Dedifferentiated amniotic fluid mesenchymal stem cell (primary cell): ENCODE data around the gene AKAP13.
"Not testable (repeated sequence)": the region's sequence is repeated elsewhere in the genome, so short reads cannot be mapped to it uniquely, and the experiment has no call there.

Experiments
- DNase-seq: peaks from one replicate; pipeline ENCODE4 v3.0.0-alpha.2; 2016; ENCODE audit errors: extremely low spot score

AKAP13 gene

DNA sequence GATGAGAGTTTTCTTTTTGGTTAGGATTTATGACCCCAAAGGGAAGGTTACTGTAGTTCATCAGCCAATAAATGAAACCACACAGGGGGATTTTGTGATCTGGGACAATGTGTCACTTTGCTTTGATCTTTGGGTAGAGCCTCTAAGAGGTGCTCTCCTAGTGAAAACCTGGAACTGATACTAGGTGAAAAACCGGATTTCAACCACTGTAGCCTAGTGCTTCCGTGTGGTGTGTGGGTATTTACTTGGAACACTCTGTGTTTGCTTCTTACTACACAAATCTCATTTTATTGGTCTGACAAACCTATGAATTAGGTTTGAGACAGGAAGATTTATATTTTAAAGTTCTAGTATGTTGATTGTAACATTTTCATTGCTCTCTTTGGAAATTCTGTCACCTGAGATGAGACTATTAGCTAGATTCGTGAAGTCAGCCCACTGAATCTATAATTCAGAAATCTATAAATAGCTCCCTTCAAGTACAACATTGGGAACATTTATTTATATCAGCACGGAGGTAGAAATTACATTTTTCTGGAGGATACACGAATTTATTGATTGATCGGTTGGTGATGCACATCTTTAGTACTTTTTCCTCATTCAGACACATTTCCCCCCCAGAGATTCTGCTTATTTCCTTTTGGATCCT is 119.8 kb downstream of the AKAP13 start:
- DNase-seq = no peak

DNA sequence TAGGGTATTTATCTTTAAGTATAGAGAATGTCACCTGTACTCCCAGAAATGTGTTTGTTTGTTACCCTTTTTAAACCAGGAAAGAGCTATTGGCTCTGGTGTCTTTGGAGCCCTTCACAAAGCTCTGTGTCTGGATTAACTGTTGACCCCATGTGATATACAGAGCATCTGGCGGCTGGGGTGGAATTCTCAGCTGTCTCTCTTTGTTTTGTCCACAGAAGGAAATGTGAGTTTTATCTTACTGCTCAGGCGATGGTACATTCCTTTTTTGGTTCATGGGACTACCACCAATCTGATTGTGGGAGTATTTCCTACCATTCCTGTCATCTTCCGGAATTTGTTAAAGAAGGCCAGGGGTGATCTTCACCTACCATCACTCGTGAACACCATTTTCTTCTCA is 120.3 kb downstream of the AKAP13 start:
- DNase-seq = no peak

GRCh38 chr15:85501574-85501973 is 121.2 kb downstream of the AKAP13 start:
- no peak for DNase-seq

GRCh38 chr15:85503151-85503799 is 122.9 kb downstream of the AKAP13 start:
- DNase-seq = no peak

GRCh38 chr15:85504749-85505676 is 124.6 kb downstream of the AKAP13 start:
- DNase-seq = peak; percentile 74

GRCh38 chr15:85507114-85507513 is 126.7 kb downstream of the AKAP13 start:
- DNase-seq = no peak

GRCh38 chr15:85509973-85510372 is 129.6 kb downstream of the AKAP13 start:
- no peak for DNase-seq

- DNase-seq = no peak
These were observed 134.0 kb downstream of the AKAP13 start for GRCh38 chr15:85514413-85514812.

GRCh38 chr15:85515212-85515611 is 134.8 kb downstream of the AKAP13 start:
- DNase-seq = no peak

DNA sequence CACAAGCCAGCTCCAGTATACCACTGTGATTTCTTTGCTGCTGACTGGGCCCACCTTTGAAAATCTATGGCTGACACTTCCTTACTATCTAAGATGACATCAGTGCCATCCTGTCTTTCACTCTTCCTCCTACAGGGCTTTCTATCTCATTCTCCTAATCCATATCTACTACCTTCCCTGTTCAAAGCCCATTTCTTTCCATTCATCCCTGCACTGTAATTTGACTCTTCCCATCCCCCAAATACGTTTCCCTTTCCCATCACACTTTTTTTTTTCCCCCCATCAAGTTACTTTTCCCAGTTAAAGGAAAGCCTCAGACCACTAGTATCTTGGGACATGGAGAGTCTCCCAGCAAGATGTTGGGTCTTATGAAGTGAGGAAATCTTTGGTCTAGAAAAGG is 136.7 kb downstream of the AKAP13 start:
- DNase-seq = no peak

DNA sequence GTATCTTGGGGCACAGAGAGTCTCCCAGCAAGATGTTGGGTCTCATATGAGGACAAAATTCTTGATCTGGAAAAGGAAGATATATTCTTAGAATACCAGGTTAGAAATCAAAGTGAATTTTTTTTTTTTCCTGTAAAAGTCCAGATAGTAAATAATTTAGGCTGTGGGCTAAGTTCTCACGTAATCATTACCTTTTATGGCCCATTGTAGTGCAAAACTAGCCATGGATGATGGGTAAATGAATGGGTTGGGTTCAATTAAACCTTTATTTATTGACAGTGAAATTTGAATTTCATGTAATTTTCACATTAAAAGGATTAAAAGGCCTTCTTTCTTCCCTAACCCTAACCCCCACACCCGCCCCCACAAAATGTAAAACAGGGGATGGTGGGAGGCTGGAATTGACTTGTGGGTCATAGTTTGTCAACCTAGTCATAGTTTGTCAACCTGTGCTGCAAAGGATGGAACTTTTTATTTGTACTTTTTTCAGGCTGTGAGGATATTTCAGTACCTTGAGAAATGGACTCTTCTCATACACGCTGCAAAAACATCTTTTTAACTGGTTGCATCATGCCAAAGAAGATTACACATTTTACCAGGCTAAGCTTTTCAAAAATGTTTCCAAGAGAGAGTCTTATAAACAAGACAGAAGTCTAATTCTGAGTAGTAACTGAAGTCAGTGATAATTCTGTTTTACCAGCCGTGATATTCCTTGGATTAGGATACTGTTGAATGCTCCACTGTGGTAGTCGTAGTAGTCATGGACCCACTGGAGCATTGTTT is 138.8 kb downstream of the AKAP13 start:
- DNase-seq = peak; percentile 30

DNA sequence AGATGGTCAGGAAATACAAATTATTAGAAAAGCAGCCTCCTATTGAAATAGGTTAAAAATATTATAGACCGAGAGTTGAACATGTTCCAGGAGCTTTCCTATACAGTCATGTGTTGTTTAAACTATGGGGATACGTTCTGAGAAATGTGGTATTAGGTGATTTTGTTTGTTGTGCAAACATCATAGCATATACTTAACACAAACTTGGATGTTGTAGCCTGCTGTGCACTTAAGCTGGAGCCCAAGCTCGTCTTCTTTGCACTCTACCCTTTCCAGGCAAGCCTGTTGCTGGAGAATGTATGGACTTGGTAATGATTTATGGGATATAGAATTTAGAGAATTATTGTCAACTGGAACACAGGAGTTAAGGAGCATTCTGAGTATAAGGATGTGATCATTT is 140.2 kb downstream of the AKAP13 start:
- DNase-seq = no peak

DNA sequence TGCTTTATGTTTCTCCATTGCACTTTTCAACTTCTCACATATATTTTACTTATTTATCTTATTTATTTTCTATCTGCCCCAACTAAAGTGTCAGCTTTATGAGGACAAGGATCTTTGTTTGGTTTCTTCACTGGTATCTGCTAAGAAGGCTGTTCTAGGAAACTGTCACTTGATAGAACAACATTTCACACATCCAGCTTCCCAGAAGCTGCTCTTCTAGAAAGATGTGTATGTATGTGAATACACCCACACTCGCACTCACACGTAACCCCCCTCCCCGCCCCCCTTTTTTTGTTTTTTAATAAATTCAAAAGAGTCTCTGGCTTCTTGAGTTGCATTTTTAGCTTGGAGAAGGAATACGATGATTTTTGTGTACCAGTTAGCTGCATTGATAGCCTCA is 143.1 kb downstream of the AKAP13 start:
- DNase-seq = no peak

DNA sequence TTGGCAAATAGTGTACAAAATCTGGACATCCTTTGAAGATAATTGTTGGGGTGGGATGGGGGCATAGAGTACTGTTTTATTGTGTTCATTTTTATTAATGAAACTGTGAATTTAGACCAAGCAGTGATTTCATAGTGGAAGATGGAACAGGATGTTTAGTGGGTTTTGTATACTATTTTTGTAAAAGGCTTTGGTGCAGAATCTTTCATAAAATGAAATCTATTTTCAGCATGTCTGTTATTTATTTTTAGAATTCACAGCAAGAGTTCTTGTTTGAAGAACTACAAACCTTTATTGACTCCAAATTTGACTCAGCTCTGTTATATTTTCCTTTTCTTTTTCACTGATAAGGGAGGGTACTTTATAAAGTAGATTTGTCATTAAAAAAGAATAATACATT is 145.4 kb downstream of the AKAP13 start:
- no peak for DNase-seq

- DNase-seq = peak; percentile 86
These were observed 147.5 kb downstream of the AKAP13 start for GRCh38 chr15:85527895-85528294.

DNA sequence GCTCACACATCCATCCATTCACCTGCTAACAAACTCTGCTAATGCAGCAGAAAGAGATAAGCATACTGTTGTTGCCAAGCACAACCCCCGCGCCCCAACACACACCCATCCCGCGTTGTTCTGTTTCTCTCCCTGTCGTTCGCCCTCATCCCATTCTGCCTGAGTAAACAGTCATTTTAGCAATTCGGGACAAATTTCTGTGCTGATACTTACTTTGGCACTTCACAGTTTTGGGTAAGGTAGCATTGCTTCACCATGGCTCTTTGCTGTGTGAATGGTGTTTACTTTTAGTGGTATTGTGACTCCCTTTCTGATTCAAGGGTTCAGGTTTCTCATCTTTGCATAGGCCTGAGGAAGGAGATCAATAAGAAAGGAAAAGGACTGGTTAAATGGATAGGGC is 149.7 kb downstream of the AKAP13 start:
- no peak for DNase-seq

DNA sequence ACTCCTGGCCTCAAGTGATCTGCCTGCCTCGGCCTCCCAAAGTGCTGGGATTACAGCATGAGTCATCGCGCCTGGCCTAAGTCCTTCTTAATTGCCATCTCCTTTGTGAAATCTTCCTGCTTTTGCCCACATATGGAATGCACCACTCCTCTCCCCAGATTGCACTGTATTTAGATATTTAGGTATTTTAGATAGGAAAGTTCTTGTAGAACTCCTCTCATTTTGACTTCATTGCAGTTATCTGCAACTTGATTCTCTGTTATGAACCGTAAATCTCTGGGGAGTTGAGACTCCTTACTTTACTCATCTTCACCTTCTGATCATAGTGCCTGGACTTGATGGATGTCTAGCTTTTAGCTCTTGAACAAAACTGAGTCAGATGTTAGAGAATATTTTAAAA is 150.7 kb downstream of the AKAP13 start:
- DNase-seq = no peak

GRCh38 chr15:85532689-85533088 is 152.3 kb downstream of the AKAP13 start:
- DNase-seq = no peak

- DNase-seq = no peak
These were observed 153.6 kb downstream of the AKAP13 start for GRCh38 chr15:85534031-85534430.

GRCh38 chr15:85535533-85536330 is 155.3 kb downstream of the AKAP13 start:
- DNase-seq = not testable (repeated sequence)

- no peak for DNase-seq
These were observed 155.9 kb downstream of the AKAP13 start for GRCh38 chr15:85536341-85536740.
